H9 (cell line): ENCODE results near the gene ZNF764. TPM values are rescaled to one million over a fixed set of nuclear protein-coding genes. Genes with fewer than 3 reads are reported as not detected.

ENCODE experiments used
- DNase-seq: peaks from one replicate; pipeline ENCODE4 v3.0.0-alpha.2; 2017
- H2AFZ ChIP-seq: one replicate; pipeline ENCODE4 v1.6.1; 2013; ENCODE audit warnings: mild to moderate bottlenecking, low read length, control low read depth, moderate library complexity
- H2AK5ac ChIP-seq: 2 replicates; pipeline ENCODE4 v1.6.1; 2013; ENCODE audit warnings: low read length, control low read depth, mixed read lengths; ENCODE audit not compliant: insufficient read length
- H2BK120ac ChIP-seq: one replicate; pipeline ENCODE4 v1.6.1; 2013; ENCODE audit warnings: low read depth, mild to moderate bottlenecking, low read length, control low read depth, inconsistent platforms; ENCODE audit not compliant: poor library complexity, severe bottlenecking
- H2BK12ac ChIP-seq: 2 replicates; pipeline ENCODE4 v1.6.1; 2013; ENCODE audit warnings: low read length, control low read depth, mixed read lengths, low read depth; ENCODE audit not compliant: insufficient read length
- H2BK15ac ChIP-seq: 2 replicates; pipeline ENCODE4 v1.6.1; 2013; ENCODE audit warnings: low read depth, low read length, control low read depth
- H2BK20ac ChIP-seq: one replicate; pipeline ENCODE4 v1.6.1; 2013; ENCODE audit warnings: low read depth, mild to moderate bottlenecking, low read length, control low read depth, inconsistent platforms; ENCODE audit not compliant: poor library complexity, severe bottlenecking
- H2BK5ac ChIP-seq: 2 replicates; pipeline ENCODE4 v1.6.1; 2013; ENCODE audit warnings: low read length, control low read depth, mixed read lengths; ENCODE audit not compliant: insufficient read length
- H3K14ac ChIP-seq: 2 replicates; pipeline ENCODE4 v1.6.1; 2013; ENCODE audit warnings: low read length, control low read depth; ENCODE audit not compliant: insufficient read depth
- H3K18ac ChIP-seq: 2 replicates; pipeline ENCODE4 v1.6.1; 2013; ENCODE audit warnings: low read depth, mild to moderate bottlenecking, mixed read lengths, low read length, control low read depth; ENCODE audit not compliant: insufficient read length
- H3K23ac ChIP-seq: 2 replicates; pipeline ENCODE4 v1.6.1; 2013; ENCODE audit warnings: low read length, control low read depth, mixed read lengths, low read depth; ENCODE audit not compliant: insufficient read length
- H3K23me2 ChIP-seq: 2 replicates; pipeline ENCODE4 v1.6.1; 2013; ENCODE audit warnings: low read depth, mild to moderate bottlenecking, mixed read lengths, low read length, control low read depth; ENCODE audit not compliant: insufficient read length, poor library complexity, severe bottlenecking
- H3K27ac ChIP-seq: 2 replicates; pipeline ENCODE4 v1.5.1; 2013; ENCODE audit warnings: low read length, control low read depth, mixed read lengths, low read depth; ENCODE audit not compliant: insufficient read length
- H3K27me3 ChIP-seq: 2 replicates; pipeline ENCODE4 v1.6.1; 2013; ENCODE audit warnings: low read length, control low read depth, inconsistent platforms; ENCODE audit not compliant: insufficient read depth
- H3K4ac ChIP-seq: 2 replicates; pipeline ENCODE4 v1.6.1; 2013; ENCODE audit warnings: low read depth, mild to moderate bottlenecking, control low read depth, inconsistent platforms, low read length, moderate library complexity
- H3K4me1 ChIP-seq: 2 replicates; pipeline ENCODE4 v1.6.1; 2013; ENCODE audit warnings: low read length, control low read depth, inconsistent platforms; ENCODE audit not compliant: insufficient read depth
- H3K4me2 ChIP-seq: 2 replicates; pipeline ENCODE4 v1.6.1; 2013; ENCODE audit warnings: low read length, control low read depth, mixed read lengths; ENCODE audit not compliant: insufficient read length, insufficient read depth
- H3K56ac ChIP-seq: 2 replicates; pipeline ENCODE4 v1.6.1; 2013; ENCODE audit warnings: low read depth, mild to moderate bottlenecking, mixed read lengths, low read length, control low read depth; ENCODE audit not compliant: insufficient read length
- H3K79me1 ChIP-seq: 2 replicates; pipeline ENCODE4 v1.6.1; 2013; ENCODE audit warnings: low read depth, mild to moderate bottlenecking, moderate library complexity, low read length, control low read depth, inconsistent platforms; ENCODE audit not compliant: insufficient read depth, poor library complexity, severe bottlenecking
- H3K79me2 ChIP-seq: 2 replicates; pipeline ENCODE4 v1.6.1; 2013; ENCODE audit warnings: low read length, control low read depth, inconsistent platforms; ENCODE audit not compliant: insufficient read depth
- H3K9ac ChIP-seq: 2 replicates; pipeline ENCODE4 v1.6.1; 2013; ENCODE audit warnings: low read length, control low read depth, mixed read lengths; ENCODE audit not compliant: insufficient read length; ENCODE audit errors: extremely low read depth
- H3K9me3 ChIP-seq: one replicate; pipeline ENCODE4 v1.6.1; 2013; ENCODE audit warnings: low read depth, low read length, inconsistent platforms; ENCODE audit not compliant: control insufficient read depth
- H3T11ph ChIP-seq: one replicate; pipeline ENCODE4 v1.6.1; 2013; ENCODE audit warnings: mild to moderate bottlenecking, low read length, control low read depth, inconsistent platforms
- H4K20me1 ChIP-seq: one replicate; pipeline ENCODE4 v1.6.1; 2013; ENCODE audit not compliant: control insufficient read depth, insufficient read length, insufficient read depth
- H4K5ac ChIP-seq: 2 replicates; pipeline ENCODE4 v1.6.1; 2013; ENCODE audit warnings: low read depth, mild to moderate bottlenecking, mixed read lengths, low read length, control low read depth; ENCODE audit not compliant: insufficient read length
- H4K8ac ChIP-seq: replicated peaks from 2 replicates; pipeline ENCODE4 v1.6.1; 2013; ENCODE audit warnings: low read length, control low read depth, mixed read lengths, low read depth; ENCODE audit not compliant: insufficient read length
- H4K91ac ChIP-seq: 2 replicates; pipeline ENCODE4 v1.6.1; 2013; ENCODE audit warnings: low read depth, mild to moderate bottlenecking, moderate library complexity, mixed read lengths, low read length, control low read depth; ENCODE audit not compliant: insufficient read length
- H3K27ac Mint-ChIP-seq, 3 experiments: 2 replicates in 2 of 3; 3 replicates in 1 of 3; pipeline ENCODE4 v1.8.0; 2020 to 2021; ENCODE audit warnings: mixed read lengths in 3 of 3, mild to moderate bottlenecking in 1 of 3, moderate library complexity in 1 of 3
- H3K27me3 Mint-ChIP-seq: 2 replicates; pipeline ENCODE4 v1.8.0; 2021; ENCODE audit warnings: low read depth, mild to moderate bottlenecking, moderate library complexity, mixed read lengths
- H3K36me3 Mint-ChIP-seq, 3 experiments: 2 replicates in 2 of 3; 3 replicates in 1 of 3; pipeline ENCODE4 v1.8.0; 2020 to 2021; ENCODE audit warnings: low read depth in 3 of 3, mixed read lengths in 3 of 3; ENCODE audit not compliant: insufficient read depth in 1 of 3
- H3K4me1 Mint-ChIP-seq, 2 experiments: 2 replicates each; pipeline ENCODE4 v1.8.0; 2020; ENCODE audit warnings: mixed read lengths in 2 of 2
- H3K4me3 Mint-ChIP-seq, 2 experiments: 2 replicates in 1 of 2; 3 replicates in 1 of 2; pipeline ENCODE4 v1.8.0; 2020 to 2021; ENCODE audit warnings: mild to moderate bottlenecking in 2 of 2, mixed read lengths in 2 of 2, moderate library complexity in 1 of 2
- H3K9me3 Mint-ChIP-seq, 2 experiments: 2 replicates in 1 of 2; 3 replicates in 1 of 2; pipeline ENCODE4 v1.8.0; 2020; ENCODE audit warnings: mild to moderate bottlenecking in 2 of 2, mixed read lengths in 2 of 2, moderate library complexity in 1 of 2
- CTCF ChIP-seq: fragments of 200-600 bp; sonication (generic); conservative IDR thresholded peaks from 3 replicates; pipeline ENCODE4 v1.8.0; 2021; ENCODE audit warnings: antibody characterized with exemption, mild to moderate bottlenecking
- WGBS: extraction: QIAGEN DNeasy Blood & Tissue Kit; methylation state at CpG from one replicate; pipeline ENCODE4 v1.1.7; 2013; ENCODE audit warnings: missing lambda C conversion rate, low lambda C conversion rate, mixed read lengths; ENCODE audit not compliant: insufficient read length; ENCODE audit errors: extremely low coverage; 5-methylcytosine and 5-hydroxymethylcytosine counted together
- total RNA-seq: library from RNA; stranded (reverse); gene quantifications from 2 replicates; pipeline ENCODE4 v1.2.1, GENCODE V29; 2021

ZNF764 gene
- total RNA-seq, 1 experiment from 2014 or later, result 11.4 TPM

GRCh38 chr16:30569746-30570635 is 11.8 kb upstream of the ZNF764 start:
- Mint-ChIP-seq H3K27me3 (peaks cover 12% of the 10 kb centered on the region), H3K4me1 (peaks cover 13 to 22% of the 10 kb centered on the region in 2 experiments), H3K4me3 (peak overlapping the region; percentile 7 to 55; a peak in 4 of 5 replicates), H3K9me3 (no peaks in the 10 kb centered on the region), H3K36me3 (no peaks in the 10 kb centered on the region), H3K27ac (no peak overlapping the region)
- DNase-seq, result peak; percentile 30
- Histone ChIP-seq H3K9ac (no peak overlapping the region), H4K20me1 (no peaks in the 10 kb centered on the region), H2BK15ac (no peak overlapping the region), H3K9me3 (no peaks in the 10 kb centered on the region), H2AFZ (no peak overlapping the region), H3K79me1 (no peaks in the 10 kb centered on the region), H3T11ph (no peak overlapping the region), H3K18ac (no peak overlapping the region), H3K79me2 (no peaks in the 10 kb centered on the region), H3K56ac (no peak overlapping the region), H3K23ac (no peak overlapping the region), H3K14ac (no peak overlapping the region), H3K4me2 (peak overlapping the region; percentile 96), H2BK20ac (no peak overlapping the region), H4K91ac (no peak overlapping the region), H3K23me2 (peaks cover 16% of the 10 kb centered on the region), H2AK5ac (no peak overlapping the region), H3K27ac (no peak overlapping the region), H2BK5ac (no peak overlapping the region), H2BK12ac (no peak overlapping the region), H4K5ac (no peak overlapping the region), H3K4me1 (no peaks in the 10 kb centered on the region; the same call in 1 of the 2 replicates), H2BK120ac (no peak overlapping the region), H3K27me3 (no peaks in the 10 kb centered on the region), H3K4ac (no peak overlapping the region), H4K8ac (no peak overlapping the region)
- WGBS, result no CpG with 5 or more reads among the region's 44 CpGs
- no peak for TF ChIP-seq CTCF
